Large intestine (tissue), 3 donors: ENCODE results near the gene TELO2. TPM values are rescaled to one million over a fixed set of nuclear protein-coding genes. Genes with fewer than 3 reads are reported as not detected.
A peak's percentile ranks its signal among the peaks of the same experiment; 100 is the strongest.

Source experiments
- DNase-seq, 2 donors: peaks; one replicate each; pipeline versions ENCODE4 v3.0.0 to v3.0.0-alpha.2; 2013
- H3K27ac ChIP-seq: one replicate; pipeline ENCODE4 v1.5.1; 2013; ENCODE audit warnings: low read length
- H3K27me3 ChIP-seq: 2 replicates; pipeline ENCODE4 v1.6.1; 2013; ENCODE audit warnings: low read length; ENCODE audit not compliant: control insufficient read depth, insufficient read depth
- H3K36me3 ChIP-seq: 2 replicates; pipeline ENCODE4 v1.6.1; 2013; ENCODE audit warnings: low read length; ENCODE audit not compliant: control insufficient read depth, insufficient read depth
- H3K4me1 ChIP-seq: one replicate; pipeline ENCODE4 v1.6.1; 2013; ENCODE audit warnings: low read length; ENCODE audit not compliant: control insufficient read depth, insufficient read depth
- H3K4me3 ChIP-seq: one replicate; pipeline ENCODE4 v1.5.1; 2013; ENCODE audit warnings: low read length
- H3K9me3 ChIP-seq: one replicate; pipeline ENCODE4 v1.6.1; 2013; ENCODE audit warnings: mild to moderate bottlenecking, low read depth, low read length, moderate library complexity; ENCODE audit not compliant: control insufficient read depth
- WGBS: methylation state at CpG from one replicate; pipeline ENCODE4 v1.1.5; 2013; ENCODE audit warnings: low lambda C conversion rate; ENCODE audit not compliant: insufficient coverage; 5-methylcytosine and 5-hydroxymethylcytosine counted together
- polyA plus RNA-seq: library from polyadenylated mRNA; unstranded; fragments of 120-200 nt; gene quantifications from one replicate; pipeline ENCODE4 v1.2.1, GENCODE V29; 2013

TELO2 gene
- polyA plus RNA-seq, 1 donor: 50.1 TPM

GRCh38 chr16:1559446-1559975, 66.4 kb downstream of the TELO2 start:
- peak in 1 of 2 donors; percentile 22 for DNase-seq
- peaks cover 74% of the 10 kb centered on the region for H3K36me3 ChIP-seq
- H3K27ac ChIP-seq: no peak overlapping the region

More at GRCh38 chr16:1559446-1559975, 66.4 kb downstream of the TELO2 start:
- H3K27me3 ChIP-seq: no peaks in the 10 kb centered on the region
- H3K4me1 ChIP-seq: no peaks in the 10 kb centered on the region
- 89% methylated on average over 9 of the region's 18 CpGs for WGBS
- H3K4me3 ChIP-seq: no peak overlapping the region
- H3K9me3 ChIP-seq: no peaks in the 10 kb centered on the region

Other genes with a start within 250 kb of the TELO2 start
- 0.06 TPM for gene TPSD1, start 237.3 kb upstream of the TELO2 start, polyA plus RNA-seq
- 130 TPM for gene UBE2I, start 183.7 kb upstream of the TELO2 start, polyA plus RNA-seq
- gene BAIAP3, start 159.7 kb upstream of the TELO2 start, polyA plus RNA-seq: 8.1 TPM
- gene TSR3, start 141.5 kb upstream of the TELO2 start, polyA plus RNA-seq: 40.0 TPM
- gene GNPTG, start 141.4 kb upstream of the TELO2 start, polyA plus RNA-seq: 68.3 TPM
- 21.9 TPM for gene UNKL, start 78.7 kb upstream of the TELO2 start, polyA plus RNA-seq
- 18.5 TPM for gene UQCC4, start 72.6 kb upstream of the TELO2 start, polyA plus RNA-seq
- gene PERCC1, start 62.3 kb upstream of the TELO2 start, polyA plus RNA-seq: 1.3 TPM
- 2.9 TPM for gene CCDC154, start 48.8 kb upstream of the TELO2 start, polyA plus RNA-seq
- gene CLCN7, start 18.3 kb upstream of the TELO2 start, polyA plus RNA-seq: 93.6 TPM
- gene PTX4, start 4.4 kb upstream of the TELO2 start, polyA plus RNA-seq: 0.19 TPM
- gene TMEM204, start 40.3 kb downstream of the TELO2 start, polyA plus RNA-seq: 9.4 TPM
- gene IFT140, start 118.7 kb downstream of the TELO2 start, polyA plus RNA-seq: 14.2 TPM
- 22.0 TPM for gene CRAMP1, start 119.0 kb downstream of the TELO2 start, polyA plus RNA-seq
- gene JPT2, start 184.9 kb downstream of the TELO2 start, polyA plus RNA-seq: 52.2 TPM
- gene MAPK8IP3, start 212.8 kb downstream of the TELO2 start, polyA plus RNA-seq: 67.8 TPM